ENCODE measurements around the gene BIRC6. TPM values are rescaled to one million over a fixed set of nuclear protein-coding genes. Genes with fewer than 3 reads are reported as not detected.

BIRC6 gene
- polyA plus RNA-seq, 1 experiment = 53.7 TPM

GRCh38 chr2:32656069-32656468, 299.2 kb downstream of the BIRC6 start:
- no peak for DNase-seq (ENCODE audit: low read depth)
- Histone ChIP-seq H3K4me3 (ENCODE audit: low read depth, low read length) (no peak overlapping the region), H3K36me3 (ENCODE audit: control insufficient read depth, insufficient read depth, low read length) (peaks cover 1% of the 10 kb centered on the region; the same call in 1 of the 2 replicates), H3K27me3 (ENCODE audit: control insufficient read depth, insufficient read depth, low read length) (no peaks in the 10 kb centered on the region)
- ChIA-PET CTCF (interaction anchor here (0.6 to 2.1 kb wide), 2 partner anchors 22 to 208 kb away, joined by 4 read pairs; no protein-coding TSS in a partner anchor), POLR2A (no interaction called here)
- TF ChIP-seq CTCF (IDR thresholded peaks at IDR 0.05; ENCODE audit: insufficient read depth, low read depth, low read length) = no peak

GRCh38 chr2:32663864-32664263, 307.0 kb downstream of the BIRC6 start:
- Histone ChIP-seq H3K27me3 (ENCODE audit: control insufficient read depth, insufficient read depth, low read length) (no peaks in the 10 kb centered on the region), H3K36me3 (ENCODE audit: control insufficient read depth, insufficient read depth, low read length) (no peaks in the 10 kb centered on the region), H3K4me3 (ENCODE audit: low read depth, low read length) (no peak overlapping the region)
- ChIA-PET POLR2A (no interaction called here), CTCF (no interaction called here)
- TF ChIP-seq CTCF (IDR thresholded peaks at IDR 0.05; ENCODE audit: insufficient read depth, low read depth, low read length) = no peak
- no peak for DNase-seq (ENCODE audit: low read depth)

GRCh38 chr2:32666704-32667103, 309.9 kb downstream of the BIRC6 start:
- no peaks in the 10 kb centered on the region for H3K36me3 ChIP-seq (ENCODE audit: control insufficient read depth, insufficient read depth, low read length)
- no peak for TF ChIP-seq CTCF (IDR thresholded peaks at IDR 0.05; ENCODE audit: insufficient read depth, low read depth, low read length)
- no peak overlapping the region for H3K4me3 ChIP-seq (ENCODE audit: low read depth, low read length)
- DNase-seq (ENCODE audit: low read depth) = no peak
- H3K27me3 ChIP-seq (ENCODE audit: control insufficient read depth, insufficient read depth, low read length) = no peaks in the 10 kb centered on the region
- ChIA-PET CTCF (no interaction called here), POLR2A (no interaction called here)

GRCh38 chr2:32668254-32668653, 311.4 kb downstream of the BIRC6 start:
- TF ChIP-seq CTCF (IDR thresholded peaks at IDR 0.05; ENCODE audit: insufficient read depth, low read depth, low read length) = no peak
- Histone ChIP-seq H3K27me3 (ENCODE audit: control insufficient read depth, insufficient read depth, low read length) (no peaks in the 10 kb centered on the region), H3K4me3 (ENCODE audit: low read depth, low read length) (no peak overlapping the region), H3K36me3 (ENCODE audit: control insufficient read depth, insufficient read depth, low read length) (no peaks in the 10 kb centered on the region)
- CTCF ChIA-PET = interaction anchor here (0.6 kb wide), 1 partner anchor 542 kb away, joined by 3 read pairs; no protein-coding TSS in a partner anchor
- no peak for DNase-seq (ENCODE audit: low read depth)
- POLR2A ChIA-PET = no interaction called here

Small RNA genes lying within 50 kb of the gene (small RNA-seq; reads per million reads assigned to genes)
- gene MIR4765 (ENCODE audit: insufficient read length, low read depth, low replicate concordance) (0.84 reads per million), gene MIR558 (ENCODE audit: insufficient read length, low read depth, low replicate concordance) (not detected)

Other genes with a start within 250 kb of the BIRC6 start
- 14.1 and 27.8 TPM in 2 replicates for gene SLC30A6, start 191.2 kb upstream of the BIRC6 start, polyA plus RNA-seq (2011; rRNA removed)
- not detected in 2 replicates for gene NLRC4, start 92.1 kb upstream of the BIRC6 start, polyA plus RNA-seq (2011; rRNA removed)
- 5.3 and 15.6 TPM in 2 replicates for gene YIPF4, start 79.1 kb upstream of the BIRC6 start, polyA plus RNA-seq (2011; rRNA removed)